ENCODE measurements around the gene TCFL5.

GRCh38 chr20:62880935-62881661 is 19.5 kb upstream of the TCFL5 start:
- TF ChIP-seq EZH2phosphoT487 (conservative IDR thresholded peaks at IDR 0.05; ENCODE audit: low read length) (no peak), CTCF (IDR thresholded peaks at IDR 0.05; ENCODE audit: insufficient read depth, low read length, poor library complexity, severe bottlenecking) (no peak)

All from SU-DHL-6 (cell line).